SH-SY5Y (cell line): ENCODE data around the gene STYXL1.

Experiments used
- GATA2 ChIP-seq: IDR thresholded peaks from 2 replicates; pipeline ENCODE4 v1.6.1; 2011; ENCODE audit warnings: mild to moderate bottlenecking, low read depth, low read length
- GATA3 ChIP-seq: IDR thresholded peaks from 2 replicates; pipeline ENCODE4 v1.6.1; 2011; ENCODE audit warnings: low read depth, mild to moderate bottlenecking, low read length, moderate library complexity

GRCh38 chr7:76053461-76053860, 5.7 kb upstream of the STYXL1 start:
- TF ChIP-seq GATA3 (no peak), GATA2 (no peak)
